Measurements from ENCODE around the gene CTSK.

- TF ChIP-seq EZH2phosphoT487 (IDR thresholded peaks at IDR 0.05; ENCODE audit: borderline replicate concordance, low read depth, low read length) (no peak), CTCF (conservative IDR thresholded peaks at IDR 0.05; ENCODE audit: low read length) (no peak)
These were observed 34.9 kb upstream of the CTSK start for GRCh38 chr1:150842964-150843363.

Data from OCI-LY7 (cell line).